ENCODE data around the gene IMMT. TPM values are rescaled to one million over a fixed set of nuclear protein-coding genes. Genes with fewer than 3 reads are reported as not detected.

Gene IMMT
- polyA plus RNA-seq, 1 donor (not counting 4 experiments of a cell fraction or from before 2014, with no cell fraction given): 91.5 TPM

- H3K9me1 ChIP-seq (ENCODE audit: control insufficient read depth, extremely low read depth, insufficient read depth, low read length): no peaks in the 10 kb centered on the region
- H3K79me2 ChIP-seq (ENCODE audit: control insufficient read depth, insufficient read depth, low read length): peaks cover 57% of the 10 kb centered on the region
- no peak overlapping the region for H3K4me2 ChIP-seq (ENCODE audit: control insufficient read depth, extremely low read depth, insufficient read depth, low read depth, low read length)
- TF ChIP-seq EZH2 (IDR thresholded peaks at IDR 0.05; ENCODE audit: low read length) (no peak), CTCF (optimal IDR thresholded peaks at IDR 0.05 in 1 of 3, IDR thresholded peaks at IDR 0.05 in 1 of 3, conservative IDR thresholded peaks at IDR 0.05 in 1 of 3; ENCODE audit: extremely low read depth in 1 of 3, insufficient read depth in 2 of 3, low read length in 3 of 3) (no peak)
- no peak overlapping the region for H3K4me3 ChIP-seq (ENCODE audit: control insufficient read depth in 2 of 3, extremely low read depth in 1 of 3, insufficient read depth in 2 of 3, low read depth in 1 of 3, low read length in 3 of 3)
- DNase-seq (ENCODE audit: low read depth, low spot score): no peak
- H3K4me1 ChIP-seq (ENCODE audit: control insufficient read depth, extremely low read depth, insufficient read depth, low read length): no peaks in the 10 kb centered on the region
- H3K9ac ChIP-seq (ENCODE audit: control insufficient read depth, extremely low read depth, insufficient read depth, low read length): no peak overlapping the region
- H3K27me3 ChIP-seq (ENCODE audit: control insufficient read depth, extremely low read depth, insufficient read depth, low read length): no peaks in the 10 kb centered on the region
- FAIRE-seq: no peak
- dilution Hi-C loops (cut with MboI; ENCODE audit: extremely low pct_ligation_motif_present, low sequenced_read_pairs): no loop called here
- no peak overlapping the region for H2AFZ ChIP-seq (ENCODE audit: control insufficient read depth, low read length)
- peaks cover 2% of the 10 kb centered on the region for H4K20me1 ChIP-seq (ENCODE audit: control insufficient read depth, extremely low read depth, insufficient read depth, low read length)
- no peaks in the 10 kb centered on the region for H3K9me3 ChIP-seq (ENCODE audit: control insufficient read depth, low read depth, low read length)
- no peak overlapping the region for H3K27ac ChIP-seq (ENCODE audit: control insufficient read depth, insufficient read depth, low read length)
- peaks cover 18 to 24% of the 10 kb centered on the region in 2 experiments for H3K36me3 ChIP-seq (ENCODE audit: control insufficient read depth in 2 of 2, extremely low read depth in 1 of 2, insufficient read depth in 2 of 2, low read length in 2 of 2)
Observed at GRCh38 chr2:86097114-86097896, 98.0 kb downstream of the IMMT start.

- FAIRE-seq: no peak
- H3K27ac ChIP-seq (ENCODE audit: control insufficient read depth, insufficient read depth, low read length): no peak overlapping the region
- no peaks in the 10 kb centered on the region for H4K20me1 ChIP-seq (ENCODE audit: control insufficient read depth, extremely low read depth, insufficient read depth, low read length)
- no peak overlapping the region for H2AFZ ChIP-seq (ENCODE audit: control insufficient read depth, low read length)
- H3K9me1 ChIP-seq (ENCODE audit: control insufficient read depth, extremely low read depth, insufficient read depth, low read length): no peaks in the 10 kb centered on the region
- no peak overlapping the region for H3K9ac ChIP-seq (ENCODE audit: control insufficient read depth, extremely low read depth, insufficient read depth, low read length)
- no peaks in the 10 kb centered on the region for H3K9me3 ChIP-seq (ENCODE audit: control insufficient read depth, low read depth, low read length)
- dilution Hi-C loops (cut with MboI; ENCODE audit: extremely low pct_ligation_motif_present, low sequenced_read_pairs): no loop called here
- H3K4me3 ChIP-seq (ENCODE audit: control insufficient read depth in 2 of 3, extremely low read depth in 1 of 3, insufficient read depth in 2 of 3, low read depth in 1 of 3, low read length in 3 of 3): no peak overlapping the region
- H3K27me3 ChIP-seq (ENCODE audit: control insufficient read depth, extremely low read depth, insufficient read depth, low read length): no peaks in the 10 kb centered on the region
- peaks cover 30% of the 10 kb centered on the region for H3K79me2 ChIP-seq (ENCODE audit: control insufficient read depth, insufficient read depth, low read length)
- no peaks in the 10 kb centered on the region for H3K4me1 ChIP-seq (ENCODE audit: control insufficient read depth, extremely low read depth, insufficient read depth, low read length)
- TF ChIP-seq EZH2 (IDR thresholded peaks at IDR 0.05; ENCODE audit: low read length) (no peak), CTCF (optimal IDR thresholded peaks at IDR 0.05 in 1 of 3, IDR thresholded peaks at IDR 0.05 in 1 of 3, conservative IDR thresholded peaks at IDR 0.05 in 1 of 3; ENCODE audit: extremely low read depth in 1 of 3, insufficient read depth in 2 of 3, low read length in 3 of 3) (no peak)
- DNase-seq (ENCODE audit: low read depth, low spot score): no peak
- peaks cover 29 to 35% of the 10 kb centered on the region in 2 experiments for H3K36me3 ChIP-seq (ENCODE audit: control insufficient read depth in 2 of 2, extremely low read depth in 1 of 2, insufficient read depth in 2 of 2, low read length in 2 of 2)
- H3K4me2 ChIP-seq (ENCODE audit: control insufficient read depth, extremely low read depth, insufficient read depth, low read depth, low read length): no peak overlapping the region
Observed at GRCh38 chr2:86094229-86094628, 101.0 kb downstream of the IMMT start.

Small RNA genes within 50 kb of the gene (small RNA-seq; reads per million reads assigned to genes)
- 0 to 0.33 (median 0.25) reads per million in 3 experiments for gene MIR4779 (ENCODE audit: insufficient read length in 3 of 3, low read depth in 3 of 3, low replicate concordance in 1 of 3)
- gene RF00019 (ENCODE audit: insufficient read length in 3 of 3, low read depth in 3 of 3, low replicate concordance in 1 of 3): 0 reads per million in 3 experiments
- gene SNORD94 (ENCODE audit: insufficient read length in 3 of 3, low read depth in 3 of 3, low replicate concordance in 1 of 3): 2.7 to 12.3 (median 2.8) reads per million in 3 experiments

Other genes with a start within 250 kb of the IMMT start
- 10.1 to 22.8 TPM (median 16.1 TPM) in 3 replicates for gene POLR1A, start 89.6 kb downstream of the IMMT start, polyA plus RNA-seq
- gene PTCD3, start 89.2 kb downstream of the IMMT start, polyA plus RNA-seq: 42.3 to 93.1 TPM (median 59.3 TPM) in 3 replicates
- 65.3 to 76.4 TPM (median 71.9 TPM) in 3 replicates for gene MRPL35, start 4.0 kb upstream of the IMMT start, polyA plus RNA-seq
- 0.14 to 0.72 TPM (median 0.30 TPM) in 3 replicates for gene REEP1, start 142.2 kb upstream of the IMMT start, polyA plus RNA-seq
- 16.0 to 32.9 TPM (median 28.6 TPM) in 3 replicates for gene KDM3A, start 245.9 kb upstream of the IMMT start, polyA plus RNA-seq